IMR-90 (cell line): ENCODE results near the gene CBX8. TPM values are rescaled to one million over a fixed set of nuclear protein-coding genes. Genes with fewer than 3 reads are reported as not detected.

ENCODE experiments used
- ATAC-seq: fragments of 200-7000 bp; cut with Tn5 transposase; 2 replicates; pipeline ENCODE4 v1.9.1; 2020; ENCODE audit warnings: low read depth, mild to moderate bottlenecking, moderate library complexity
- BruUV-seq: library from RNA; stranded (reverse); fragments of 400-500 nt; replicated peaks from 2 replicates; lab custom pipeline; 2021; lab: Mats Ljungman, UMichigan
- CTCF ChIA-PET: fragments of 300-600 bp; formaldehyde crosslinking; extraction: SDS; loops from one replicate; lab custom pipeline; 2021; ENCODE audit warnings: antibody characterized with exemption; lab: Yijun Ruan, JAX
- POLR2A ChIA-PET: fragments of 300-600 bp; sonication (Branson Sonifier 250); formaldehyde crosslinking; loops from one replicate; lab custom pipeline; 2022; ENCODE audit warnings: antibody characterized with exemption; ENCODE audit not compliant: unreplicated experiment; lab: Charles Lee
- DNase-seq: peaks from one replicate; pipeline ENCODE4 v3.0.0; 2013
- H2AFZ ChIP-seq: replicated peaks from 2 replicates; pipeline ENCODE3; 2013; ENCODE audit warnings: low read length, mild to moderate bottlenecking; ENCODE audit not compliant: poor library complexity
- H2AK5ac ChIP-seq: 2 replicates; pipeline ENCODE4 v1.6.1; 2013; ENCODE audit warnings: low read depth, low read length, inconsistent platforms
- H2AK9ac ChIP-seq: replicated peaks from 2 replicates; pipeline ENCODE3; 2013; ENCODE audit warnings: mild to moderate bottlenecking, low read depth, low read length, moderate library complexity; ENCODE audit not compliant: poor library complexity
- H2BK120ac ChIP-seq: 2 replicates; pipeline ENCODE4 v1.6.1; 2013; ENCODE audit warnings: low read depth, low read length, inconsistent platforms
- H2BK15ac ChIP-seq: 3 replicates; pipeline ENCODE4 v1.6.1; 2013; ENCODE audit warnings: low read depth, low read length, inconsistent platforms
- H2BK20ac ChIP-seq: 2 replicates; pipeline ENCODE4 v1.6.1; 2013; ENCODE audit warnings: low read depth, mild to moderate bottlenecking, inconsistent platforms, low read length, moderate library complexity
- H2BK5ac ChIP-seq: 2 replicates; pipeline ENCODE4 v1.6.1; 2013; ENCODE audit warnings: mild to moderate bottlenecking, low read depth, low read length, inconsistent platforms; ENCODE audit not compliant: poor library complexity, severe bottlenecking
- H3K14ac ChIP-seq: replicated peaks from 2 replicates; pipeline ENCODE4 v1.6.1; 2013; ENCODE audit warnings: low read depth, low read length, inconsistent platforms
- H3K18ac ChIP-seq: 2 replicates; pipeline ENCODE4 v1.6.1; 2013; ENCODE audit warnings: low read depth, low read length, control low read depth
- H3K23ac ChIP-seq: 2 replicates; pipeline ENCODE4 v1.6.1; 2013; ENCODE audit warnings: low read depth, low read length, inconsistent platforms
- H3K27ac ChIP-seq: 2 replicates; pipeline ENCODE4 v1.5.1; 2013; ENCODE audit warnings: mild to moderate bottlenecking, control low read depth, low read length; ENCODE audit not compliant: insufficient read depth
- H3K27me3 ChIP-seq: 2 replicates; pipeline ENCODE4 v1.6.1; 2013; ENCODE audit warnings: low read length; ENCODE audit not compliant: control insufficient read depth, insufficient read depth
- H3K36me3 ChIP-seq: 2 replicates; pipeline ENCODE4 v1.6.1; 2013; ENCODE audit warnings: low read length, mixed read lengths; ENCODE audit not compliant: control insufficient read depth, insufficient read depth
- H3K4ac ChIP-seq: 2 replicates; pipeline ENCODE4 v1.6.1; 2013; ENCODE audit warnings: low read depth, low read length, inconsistent platforms
- H3K4me1 ChIP-seq: 2 replicates; pipeline ENCODE4 v1.6.1; 2013; ENCODE audit warnings: low read length, mixed read lengths; ENCODE audit not compliant: control insufficient read depth, insufficient read depth
- H3K4me2 ChIP-seq: 2 replicates; pipeline ENCODE4 v1.6.1; 2013; ENCODE audit warnings: low read depth, mild to moderate bottlenecking, control low read depth, low read length, moderate library complexity
- H3K4me3 ChIP-seq: 2 replicates; pipeline ENCODE4 v1.5.1; 2013; ENCODE audit warnings: low read depth, mild to moderate bottlenecking, control low read depth, low read length, moderate library complexity; ENCODE audit not compliant: insufficient read depth
- H3K56ac ChIP-seq: 2 replicates; pipeline ENCODE4 v1.6.1; 2013; ENCODE audit warnings: low read length, inconsistent platforms; ENCODE audit not compliant: insufficient read depth; ENCODE audit errors: extremely low read depth
- H3K79me1 ChIP-seq, 2 experiments: 2 replicates each; pipeline ENCODE4 v1.6.1; 2013; ENCODE audit warnings: low read length in 2 of 2, inconsistent platforms in 1 of 2, low read depth in 1 of 2
- H3K9ac ChIP-seq: 2 replicates; pipeline ENCODE4 v1.6.1; 2013; ENCODE audit warnings: low read depth, low read length, control low read depth
- H3K9me1 ChIP-seq: 2 replicates; pipeline ENCODE4 v1.6.1; 2013; ENCODE audit warnings: low read length, inconsistent platforms; ENCODE audit not compliant: insufficient read depth
- H3K9me3 ChIP-seq: 2 replicates; pipeline ENCODE4 v1.6.1; 2013; ENCODE audit warnings: low read length; ENCODE audit not compliant: control insufficient read depth, insufficient read depth
- H4K20me1 ChIP-seq: 2 replicates; pipeline ENCODE4 v1.6.1; 2013; ENCODE audit warnings: low read length, inconsistent platforms; ENCODE audit not compliant: insufficient read depth
- H4K5ac ChIP-seq: 2 replicates; pipeline ENCODE4 v1.6.1; 2013; ENCODE audit warnings: mild to moderate bottlenecking, low read depth, low read length, control low read depth
- H4K8ac ChIP-seq, 2 experiments: 2 replicates each; pipeline ENCODE4 v1.6.1; 2013; ENCODE audit warnings: low read depth in 2 of 2, low read length in 2 of 2, control low read depth in 1 of 2, inconsistent platforms in 1 of 2
- H4K91ac ChIP-seq: 2 replicates; pipeline ENCODE4 v1.6.1; 2013; ENCODE audit warnings: low read depth, low read length, inconsistent platforms; ENCODE audit not compliant: insufficient read depth
- CEBPB ChIP-seq: IDR thresholded peaks from 2 replicates; pipeline ENCODE4 v1.6.1; 2012; ENCODE audit warnings: low read depth, low read length, improper control_type of control experiment
- CHD1 ChIP-seq: IDR thresholded peaks from 2 replicates; pipeline ENCODE4 v1.6.1; 2012; ENCODE audit warnings: low read depth, low read length, improper control_type of control experiment
- FOS ChIP-seq: fragments of 150-350 bp; IDR thresholded peaks from 2 replicates; pipeline ENCODE4 v1.6.1; 2016; ENCODE audit warnings: low read depth, low read length
- MXI1 ChIP-seq: IDR thresholded peaks from 2 replicates; pipeline ENCODE4 v1.6.1; 2012; ENCODE audit warnings: low read depth, mild to moderate bottlenecking, low read length, moderate library complexity, borderline replicate concordance
- RFX5 ChIP-seq: IDR thresholded peaks from 2 replicates; pipeline ENCODE4 v1.8.0; 2012; ENCODE audit warnings: low read depth, mild to moderate bottlenecking, low read length, moderate library complexity
- WGBS, 2 experiments: methylation state at CpG; one replicate each; pipeline versions ENCODE4 v1.1.5 to v1.1.7; 2013; ENCODE audit warnings: missing lambda C conversion rate in 2 of 2; ENCODE audit not compliant: insufficient read length in 1 of 2; ENCODE audit errors: extremely low coverage in 2 of 2; 5-methylcytosine and 5-hydroxymethylcytosine counted together
- dilution Hi-C: fragments of 300-500 bp; cut with HindIII; formaldehyde crosslinking; loops from one replicate; pipeline ENCODE4 v1.14.3; 2018; ENCODE audit warnings: low sequenced_read_pairs; ENCODE audit not compliant: unreplicated experiment
- in situ Hi-C: fragments of 300-500 bp; cut with MboI; formaldehyde crosslinking; loops from 3 replicates; pipeline ENCODE4 v1.14.3; 2019; ENCODE audit warnings: low sequenced_read_pairs, inconsistent platforms, mixed read lengths
- intact Hi-C: fragments of 100-400 bp; cut with micrococcal nuclease; formaldehyde crosslinking; loops from 2 replicates; pipeline ENCODE4 v1.10.0; 2022
- polyA plus RNA-seq, 3 experiments: library from polyadenylated mRNA; depleted of rRNA; stranded (reverse); fragments of >200 nt; gene quantifications; 2 replicates each; pipeline ENCODE4 v1.2.3, GENCODE V29; 2012; ENCODE audit warnings: low replicate concordance in 1 of 3
- total RNA-seq: library from RNA; depleted of rRNA; stranded (reverse); fragments of >200 nt; gene quantifications from 2 replicates; pipeline ENCODE4 v1.2.3, GENCODE V29; 2012
- TF ChIP-seq, protein P1 (sequence below): conservative IDR thresholded peaks from 2 replicates; pipeline ENCODE4 v1.5.1; 2012; ENCODE audit warnings: mild to moderate bottlenecking, low read depth, low read length, improper control_type of control experiment
- TF ChIP-seq, protein P2 (sequence below): fragments of 150-350 bp; IDR thresholded peaks from 2 replicates; pipeline ENCODE4 v1.6.1; 2017; ENCODE audit warnings: mild to moderate bottlenecking, antibody characterized with exemption, low read length, low read depth

CBX8 gene
- total and polyA plus RNA-seq, 2 of the 4 experiments (the other 2 are of a cell fraction), result 3.2 to 5.4 TPM

DNA sequence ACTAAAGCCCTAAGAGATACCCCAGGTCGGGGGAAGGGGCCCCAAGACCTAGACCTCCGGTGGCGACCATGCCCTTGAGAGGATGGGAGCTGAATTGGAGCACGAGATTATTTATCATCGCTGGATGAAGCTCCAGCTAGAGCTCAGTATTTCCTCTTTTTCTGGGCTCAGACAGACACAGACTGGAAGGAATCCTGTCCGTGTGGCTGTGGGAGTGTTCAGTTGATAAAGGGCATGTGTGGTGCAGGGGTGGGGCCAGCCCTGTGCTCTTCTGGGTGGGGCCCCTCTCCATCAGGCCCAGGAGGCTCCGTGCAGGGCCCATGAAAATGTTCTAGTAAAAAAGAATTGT lies 48.7 kb upstream of the CBX8 start:
- ATAC-seq (no peak), DNase-seq (no peak)
- Histone ChIP-seq H3K23ac (no peak overlapping the region), H2AFZ (peak overlapping the region; percentile 53), H2BK20ac (no peak overlapping the region), H3K27me3 (peaks cover 33% of the 10 kb centered on the region), H3K9me3 (peaks cover 6% of the 10 kb centered on the region; the same call in 1 of the 2 replicates), H3K9me1 (no peaks in the 10 kb centered on the region; the same call in 1 of the 2 replicates), H2BK120ac (no peak overlapping the region), H3K4me3 (no peak overlapping the region), H3K4me1 (peaks cover 10% of the 10 kb centered on the region), H2BK15ac (no peak overlapping the region), H3K4me2 (no peak overlapping the region), H4K5ac (no peak overlapping the region), H3K4ac (no peak overlapping the region), H4K91ac (no peak overlapping the region), H4K20me1 (no peaks in the 10 kb centered on the region), H3K18ac (no peak overlapping the region), H3K56ac (no peak overlapping the region), H2AK5ac (no peak overlapping the region), H3K14ac (no peak overlapping the region), H2BK5ac (no peak overlapping the region), H2AK9ac (no peak overlapping the region), H3K27ac (no peak overlapping the region), H4K8ac (no peak overlapping the region), H3K79me1 (no peaks in the 10 kb centered on the region), H3K36me3 (no peaks in the 10 kb centered on the region), H3K9ac (no peak overlapping the region)
- dilution Hi-C loops (no loop called here), in situ Hi-C loops (loop anchor here (10.0 kb wide), 1 partner anchor 139 kb away; no protein-coding TSS in a partner anchor), intact Hi-C loops (no loop called here)
- ChIA-PET CTCF (no interaction called here), POLR2A (no interaction called here)
- BruUV-seq, result no TSS peak
- WGBS, 2 experiments, result no CpG with 5 or more reads among the region's 7 CpGs
- TF ChIP-seq, protein P1, sequence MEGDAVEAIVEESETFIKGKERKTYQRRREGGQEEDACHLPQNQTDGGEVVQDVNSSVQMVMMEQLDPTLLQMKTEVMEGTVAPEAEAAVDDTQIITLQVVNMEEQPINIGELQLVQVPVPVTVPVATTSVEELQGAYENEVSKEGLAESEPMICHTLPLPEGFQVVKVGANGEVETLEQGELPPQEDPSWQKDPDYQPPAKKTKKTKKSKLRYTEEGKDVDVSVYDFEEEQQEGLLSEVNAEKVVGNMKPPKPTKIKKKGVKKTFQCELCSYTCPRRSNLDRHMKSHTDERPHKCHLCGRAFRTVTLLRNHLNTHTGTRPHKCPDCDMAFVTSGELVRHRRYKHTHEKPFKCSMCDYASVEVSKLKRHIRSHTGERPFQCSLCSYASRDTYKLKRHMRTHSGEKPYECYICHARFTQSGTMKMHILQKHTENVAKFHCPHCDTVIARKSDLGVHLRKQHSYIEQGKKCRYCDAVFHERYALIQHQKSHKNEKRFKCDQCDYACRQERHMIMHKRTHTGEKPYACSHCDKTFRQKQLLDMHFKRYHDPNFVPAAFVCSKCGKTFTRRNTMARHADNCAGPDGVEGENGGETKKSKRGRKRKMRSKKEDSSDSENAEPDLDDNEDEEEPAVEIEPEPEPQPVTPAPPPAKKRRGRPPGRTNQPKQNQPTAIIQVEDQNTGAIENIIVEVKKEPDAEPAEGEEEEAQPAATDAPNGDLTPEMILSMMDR, result no peak
- no peak for TF ChIP-seq FOS
- no peak for TF ChIP-seq MXI1
- TF ChIP-seq, protein P2, sequence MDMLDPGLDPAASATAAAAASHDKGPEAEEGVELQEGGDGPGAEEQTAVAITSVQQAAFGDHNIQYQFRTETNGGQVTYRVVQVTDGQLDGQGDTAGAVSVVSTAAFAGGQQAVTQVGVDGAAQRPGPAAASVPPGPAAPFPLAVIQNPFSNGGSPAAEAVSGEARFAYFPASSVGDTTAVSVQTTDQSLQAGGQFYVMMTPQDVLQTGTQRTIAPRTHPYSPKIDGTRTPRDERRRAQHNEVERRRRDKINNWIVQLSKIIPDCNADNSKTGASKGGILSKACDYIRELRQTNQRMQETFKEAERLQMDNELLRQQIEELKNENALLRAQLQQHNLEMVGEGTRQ, result no peak
- no peak for TF ChIP-seq CHD1
- TF ChIP-seq CEBPB, result no peak
- no peak for TF ChIP-seq RFX5
